ENCODE results near the gene LSM3.

LSM3 gene

GRCh38 chr3:14208977-14209394 is 30.4 kb downstream of the LSM3 start:
- TF ChIP-seq CTCF (IDR thresholded peaks at IDR 0.05; ENCODE audit: insufficient read depth, low read depth, low read length, missing control alignments), result no peak
- DNase-seq (ENCODE audit: low read depth), result no peak
- H3K4me3 ChIP-seq (ENCODE audit: low read length), result no peak overlapping the region

- DNase-seq (ENCODE audit: low read depth), result no peak
- no peak for TF ChIP-seq CTCF (IDR thresholded peaks at IDR 0.05; ENCODE audit: insufficient read depth, low read depth, low read length, missing control alignments)
- no peak overlapping the region for H3K4me3 ChIP-seq (ENCODE audit: low read length)
These were observed 31.1 kb downstream of the LSM3 start for GRCh38 chr3:14209581-14210289.

GRCh38 chr3:14210290-14210688 is 31.7 kb downstream of the LSM3 start:
- DNase-seq (ENCODE audit: low read depth), result no peak
- no peak for TF ChIP-seq CTCF (IDR thresholded peaks at IDR 0.05; ENCODE audit: insufficient read depth, low read depth, low read length, missing control alignments)
- no peak overlapping the region for H3K4me3 ChIP-seq (ENCODE audit: low read length)

- no peak overlapping the region for H3K4me3 ChIP-seq (ENCODE audit: low read length)
- DNase-seq (ENCODE audit: low read depth), result no peak
These were observed 32.4 kb downstream of the LSM3 start for GRCh38 chr3:14210843-14211594.

GRCh38 chr3:14211621-14212020 is 33.0 kb downstream of the LSM3 start:
- H3K4me3 ChIP-seq (ENCODE audit: low read length), result no peak overlapping the region
- no peak for TF ChIP-seq CTCF (IDR thresholded peaks at IDR 0.05; ENCODE audit: insufficient read depth, low read depth, low read length, missing control alignments)
- DNase-seq (ENCODE audit: low read depth), result no peak

More at GRCh38 chr3:14210843-14211594, 32.4 kb downstream of the LSM3 start:
- no peak for TF ChIP-seq CTCF (IDR thresholded peaks at IDR 0.05; ENCODE audit: insufficient read depth, low read depth, low read length, missing control alignments)

GRCh38 chr3:14212032-14212431 is 33.4 kb downstream of the LSM3 start:
- no peak overlapping the region for H3K4me3 ChIP-seq (ENCODE audit: low read length)
- DNase-seq (ENCODE audit: low read depth), result no peak
- TF ChIP-seq CTCF (IDR thresholded peaks at IDR 0.05; ENCODE audit: insufficient read depth, low read depth, low read length, missing control alignments), result no peak

All from epithelial cell of esophagus (primary cell).